VCaP (cell line): Measurements from ENCODE around the gene CATSPER1.

Source experiments
- H3K27ac ChIP-seq: fragments of 450-650 bp; 2 replicates; pipeline ENCODE4 v1.5.1; 2017
- CTCF ChIP-seq: fragments of 450-650 bp; conservative IDR thresholded peaks from 2 replicates; pipeline ENCODE4 v1.5.1; 2017; ENCODE audit warnings: mild to moderate bottlenecking, moderate library complexity

CATSPER1 gene

GRCh38 chr11:65979261-65979759 lies 47.0 kb downstream of the CATSPER1 start:
- no peak overlapping the region for H3K27ac ChIP-seq
- no peak for TF ChIP-seq CTCF

GRCh38 chr11:65978391-65979238 lies 47.7 kb downstream of the CATSPER1 start:
- TF ChIP-seq CTCF: no peak
- H3K27ac ChIP-seq: no peak overlapping the region

DNA sequence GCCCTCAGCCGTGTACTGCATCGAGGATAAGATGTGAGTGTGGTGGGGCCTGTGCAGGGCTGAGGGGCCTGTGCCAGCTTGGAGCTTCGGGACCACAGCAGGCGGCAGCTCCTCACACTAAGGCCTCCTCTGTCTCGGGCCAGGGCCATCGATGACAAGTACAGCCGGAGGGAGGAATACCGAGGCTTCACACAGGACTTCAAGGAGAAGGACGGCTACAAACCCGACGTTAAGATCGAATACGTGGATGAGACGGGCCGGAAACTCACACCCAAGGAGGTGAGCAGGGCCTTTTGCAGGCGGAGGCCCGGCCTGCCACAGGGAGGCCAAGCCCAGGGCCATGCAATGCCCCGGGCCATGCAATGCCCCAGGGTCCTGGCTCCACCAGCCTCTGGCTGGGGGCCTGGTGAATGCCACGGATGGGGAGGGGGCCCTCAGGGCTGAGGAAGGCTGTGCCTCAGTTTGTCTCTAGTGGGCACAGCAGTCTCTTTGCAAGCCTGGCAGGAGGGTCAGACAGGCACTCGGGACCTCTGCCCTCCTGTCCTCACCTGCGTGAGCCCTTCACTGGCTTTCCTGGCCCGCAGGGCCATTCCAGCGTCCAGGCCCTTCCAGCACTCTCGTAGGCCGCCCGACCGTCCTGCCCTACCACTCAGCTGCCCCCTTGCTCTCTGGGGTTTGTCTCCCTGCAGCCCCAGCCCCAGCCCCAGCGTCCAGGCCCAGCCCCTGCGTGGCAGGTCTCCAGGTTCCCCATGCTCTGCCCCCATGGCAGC lies 48.5 kb downstream of the CATSPER1 start:
- H3K27ac ChIP-seq: no peak overlapping the region
- TF ChIP-seq CTCF: no peak

DNA sequence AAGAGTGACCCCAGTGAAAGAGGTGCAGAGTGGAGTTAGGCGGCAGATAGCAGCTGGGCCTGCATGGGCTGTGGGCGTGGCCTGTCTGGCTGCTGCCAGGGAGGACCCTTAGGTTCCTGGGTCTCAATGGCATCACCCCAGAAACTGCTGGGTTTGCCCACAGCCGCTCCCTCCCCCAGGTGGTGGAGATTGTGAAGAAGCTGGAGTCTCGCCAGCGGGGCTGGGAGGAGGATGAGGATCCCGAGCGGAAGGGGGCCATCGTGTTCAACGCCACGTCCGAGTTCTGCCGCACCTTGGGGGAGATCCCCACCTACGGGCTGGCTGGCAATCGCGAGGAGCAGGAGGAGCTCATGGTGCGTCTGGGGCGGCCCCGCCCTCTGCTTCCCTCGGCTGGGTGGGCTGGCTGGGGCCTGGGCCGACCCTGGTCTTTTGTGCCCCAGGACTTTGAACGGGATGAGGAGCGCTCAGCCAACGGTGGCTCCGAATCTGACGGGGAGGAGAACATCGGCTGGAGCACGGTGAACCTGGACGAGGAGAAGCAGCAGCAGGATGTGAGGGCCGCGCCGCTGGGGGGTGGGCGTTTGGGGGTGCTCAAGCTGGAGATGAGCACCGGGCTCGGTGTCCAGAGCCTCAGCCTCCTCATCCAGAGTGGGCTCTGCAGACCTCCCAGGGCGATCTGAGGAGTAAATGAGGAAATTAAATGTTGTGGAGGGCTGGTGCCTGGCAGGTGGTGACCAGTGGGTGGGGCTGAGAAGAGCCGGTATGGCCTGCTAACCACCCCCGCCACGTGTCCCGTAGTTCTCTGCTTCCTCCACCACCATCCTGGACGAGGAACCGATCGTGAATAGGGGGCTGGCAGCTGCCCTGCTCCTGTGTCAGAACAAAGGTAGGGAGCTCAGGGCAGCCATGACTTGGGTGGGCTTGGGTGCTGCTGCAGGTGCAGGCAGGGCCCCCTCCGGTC lies 49.8 kb downstream of the CATSPER1 start:
- no peak overlapping the region for H3K27ac ChIP-seq
- no peak for TF ChIP-seq CTCF

- no peak overlapping the region for H3K27ac ChIP-seq
- TF ChIP-seq CTCF: no peak
Observed at GRCh38 chr11:65975771-65976170, 50.5 kb downstream of the CATSPER1 start.

DNA sequence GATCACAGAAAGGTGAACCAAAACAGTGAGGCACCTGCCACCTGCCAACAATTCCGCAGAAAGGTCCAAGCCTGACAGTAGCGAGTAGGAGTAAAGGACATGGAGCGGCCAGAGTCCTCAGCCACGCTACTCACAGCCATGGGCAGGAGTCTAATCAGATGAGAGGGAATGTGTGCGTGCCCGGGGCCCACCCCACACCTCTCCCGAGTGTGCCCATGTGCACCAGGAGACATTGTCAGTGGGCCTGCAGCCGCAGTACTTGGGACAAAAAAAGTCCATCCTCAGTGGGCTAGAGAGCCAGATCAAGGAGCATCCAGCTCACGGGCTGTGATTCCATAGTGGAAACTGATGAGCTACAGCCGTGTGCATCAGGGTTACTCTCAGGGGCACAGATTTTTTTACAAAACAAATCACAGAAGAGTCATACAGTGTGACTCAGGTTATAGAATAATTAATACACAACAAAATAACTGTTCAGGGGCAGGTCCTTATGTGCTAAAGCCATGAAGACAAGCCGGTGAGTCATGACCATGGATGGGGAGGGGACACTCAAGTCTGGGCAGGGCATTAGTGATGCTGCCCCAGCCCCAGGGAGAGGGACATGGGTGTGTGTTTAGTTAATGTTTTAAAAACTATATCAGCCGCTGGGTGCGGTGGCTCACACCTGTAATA lies 52.7 kb downstream of the CATSPER1 start:
- H3K27ac ChIP-seq: no peak overlapping the region
- TF ChIP-seq CTCF: no peak
